Neural cell (in vitro differentiated cells): ENCODE results near the gene XIRP2.

ENCODE experiments used
- CTCF ChIP-seq: fragments of 450-650 bp; IDR thresholded peaks from 2 replicates; pipeline ENCODE4 v1.5.1; 2014; ENCODE audit warnings: antibody characterized with exemption, mild to moderate bottlenecking, moderate library complexity; ENCODE audit not compliant: poor library complexity, severe bottlenecking
- EP300 ChIP-seq: fragments of 450-650 bp; conservative IDR thresholded peaks from 2 replicates; pipeline ENCODE4 v1.6.1; 2014; ENCODE audit warnings: antibody characterized with exemption, mild to moderate bottlenecking, moderate library complexity; ENCODE audit not compliant: poor library complexity, severe bottlenecking
- EZH2 ChIP-seq: fragments of 200-600, 300-800 bp; shearing (Covaris generic), sonication (generic); IDR thresholded peaks from 2 replicates; pipeline ENCODE4 v1.6.1; 2014; ENCODE audit warnings: antibody characterized with exemption, low read length, borderline replicate concordance, mild to moderate bottlenecking; ENCODE audit not compliant: insufficient read depth, poor library complexity, severe bottlenecking
- MXI1 ChIP-seq: fragments of 450-650 bp; conservative IDR thresholded peaks from 2 replicates; pipeline ENCODE4 v1.6.1; 2014; ENCODE audit warnings: antibody characterized with exemption, mild to moderate bottlenecking; ENCODE audit not compliant: poor library complexity, severe bottlenecking
- POLR2AphosphoS5 ChIP-seq: IDR thresholded peaks from 2 replicates; pipeline ENCODE4 v1.6.1; 2012
- RAD21 ChIP-seq: fragments of 450-650 bp; conservative IDR thresholded peaks from 2 replicates; pipeline ENCODE4 v1.6.1; 2014; ENCODE audit warnings: antibody characterized with exemption, mild to moderate bottlenecking, moderate library complexity
- REST ChIP-seq: IDR thresholded peaks from 2 replicates; pipeline ENCODE4 v1.6.1; 2012; ENCODE audit warnings: borderline replicate concordance
- SMC3 ChIP-seq: fragments of 450-650 bp; conservative IDR thresholded peaks from 2 replicates; pipeline ENCODE4 v1.6.1; 2014; ENCODE audit warnings: antibody characterized with exemption, mild to moderate bottlenecking, moderate library complexity; ENCODE audit not compliant: poor library complexity
- TAF1 ChIP-seq: IDR thresholded peaks from 2 replicates; pipeline ENCODE4 v1.6.1; 2012; ENCODE audit warnings: low read depth

GRCh38 chr2:167192833-167193232 is 304.6 kb downstream of the XIRP2 start:
- TF ChIP-seq EP300 (no peak), SMC3 (no peak), CTCF (no peak), RAD21 (no peak), MXI1 (no peak), REST (no peak), TAF1 (no peak), EZH2 (no peak), POLR2AphosphoS5 (no peak)
